ENCODE measurements around the gene MAP2K5.

DNA sequence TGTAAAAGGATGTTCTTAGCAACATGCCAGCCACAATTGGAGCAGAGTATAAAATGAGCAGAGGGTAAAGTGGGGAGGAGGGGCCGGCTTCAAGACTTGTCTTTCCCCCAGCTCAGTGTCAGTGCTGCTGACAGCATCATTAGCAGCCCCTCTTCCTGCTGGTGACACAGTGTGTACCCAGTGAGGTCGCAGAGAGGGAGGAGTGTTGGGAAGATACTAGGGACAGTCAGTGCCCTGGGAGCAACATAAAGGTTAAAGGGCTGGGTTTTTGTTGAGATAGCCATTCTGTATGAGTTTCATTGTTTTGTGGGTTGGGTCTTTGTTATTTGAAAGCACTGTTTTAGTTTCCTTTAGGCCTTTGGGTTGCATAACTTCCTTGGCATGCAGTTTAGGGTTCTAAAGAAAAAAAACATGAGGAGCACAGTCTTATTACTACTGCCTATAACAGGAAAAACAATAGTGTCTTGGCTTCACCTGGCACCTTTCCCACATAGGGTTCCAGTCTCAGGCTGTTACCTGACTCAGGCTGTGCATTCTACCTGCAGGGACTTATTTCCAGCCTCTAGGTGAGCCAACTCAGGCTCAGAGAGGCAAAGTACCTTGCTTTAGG is 188.7 kb downstream of the MAP2K5 start:
- TF ChIP-seq, protein P1, sequence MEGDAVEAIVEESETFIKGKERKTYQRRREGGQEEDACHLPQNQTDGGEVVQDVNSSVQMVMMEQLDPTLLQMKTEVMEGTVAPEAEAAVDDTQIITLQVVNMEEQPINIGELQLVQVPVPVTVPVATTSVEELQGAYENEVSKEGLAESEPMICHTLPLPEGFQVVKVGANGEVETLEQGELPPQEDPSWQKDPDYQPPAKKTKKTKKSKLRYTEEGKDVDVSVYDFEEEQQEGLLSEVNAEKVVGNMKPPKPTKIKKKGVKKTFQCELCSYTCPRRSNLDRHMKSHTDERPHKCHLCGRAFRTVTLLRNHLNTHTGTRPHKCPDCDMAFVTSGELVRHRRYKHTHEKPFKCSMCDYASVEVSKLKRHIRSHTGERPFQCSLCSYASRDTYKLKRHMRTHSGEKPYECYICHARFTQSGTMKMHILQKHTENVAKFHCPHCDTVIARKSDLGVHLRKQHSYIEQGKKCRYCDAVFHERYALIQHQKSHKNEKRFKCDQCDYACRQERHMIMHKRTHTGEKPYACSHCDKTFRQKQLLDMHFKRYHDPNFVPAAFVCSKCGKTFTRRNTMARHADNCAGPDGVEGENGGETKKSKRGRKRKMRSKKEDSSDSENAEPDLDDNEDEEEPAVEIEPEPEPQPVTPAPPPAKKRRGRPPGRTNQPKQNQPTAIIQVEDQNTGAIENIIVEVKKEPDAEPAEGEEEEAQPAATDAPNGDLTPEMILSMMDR (IDR thresholded peaks at IDR 0.05; ENCODE audit: poor library complexity), result no peak
- TF ChIP-seq EZH2 (IDR thresholded peaks at IDR 0.05; ENCODE audit: borderline replicate concordance), result no peak
